GM19238 (cell line): Measurements from ENCODE around the gene PLK5.
"Not testable (repeated sequence)": the region's sequence is repeated elsewhere in the genome, so short reads cannot be mapped to it uniquely, and the experiment has no call there.

Source experiments
- DNase-seq: peaks from one replicate; pipeline ENCODE4 v3.0.0; 2011; ENCODE audit warnings: low spot score; ENCODE audit not compliant: insufficient read length

Gene PLK5

GRCh38 chr19:1491114-1491848, 32.6 kb upstream of the PLK5 start, which contains the start of gene REEP6:
TSS of gene REEP6 (plus strand) at chr19:1491181. CDS start at chr19:1491270, 89 bp downstream.
- no peak for DNase-seq

GRCh38 chr19:1491849-1492170, 32.1 kb upstream of the PLK5 start:
- no peak for DNase-seq

GRCh38 chr19:1492474-1493006, 31.3 kb upstream of the PLK5 start:
- DNase-seq, result no peak

- no peak for DNase-seq
Measured at GRCh38 chr19:1494115-1494815, 29.6 kb upstream of the PLK5 start.

GRCh38 chr19:1495051-1495798, 28.7 kb upstream of the PLK5 start:
- DNase-seq, result no peak

GRCh38 chr19:1495799-1496713, 27.8 kb upstream of the PLK5 start:
- DNase-seq, result no peak

- no peak for DNase-seq
Measured at GRCh38 chr19:1496714-1497577, 26.9 kb upstream of the PLK5 start.

GRCh38 chr19:1497578-1498235, 26.2 kb upstream of the PLK5 start:
- DNase-seq, result no peak

GRCh38 chr19:1499231-1499630, 24.6 kb upstream of the PLK5 start:
- not testable (repeated sequence) for DNase-seq

GRCh38 chr19:1501200-1501595, 22.7 kb upstream of the PLK5 start:
- DNase-seq, result no peak

GRCh38 chr19:1502433-1503088, 21.3 kb upstream of the PLK5 start:
- no peak for DNase-seq

GRCh38 chr19:1503089-1503924, 20.6 kb upstream of the PLK5 start:
- DNase-seq, result no peak

GRCh38 chr19:1503925-1504773, 19.7 kb upstream of the PLK5 start:
- DNase-seq, result no peak

GRCh38 chr19:1505012-1505411, 18.9 kb upstream of the PLK5 start:
- no peak for DNase-seq

- DNase-seq, result no peak
Measured at GRCh38 chr19:1505991-1506881, 17.6 kb upstream of the PLK5 start.

- no peak for DNase-seq
Measured at GRCh38 chr19:1507192-1507660, 16.7 kb upstream of the PLK5 start.
